ENCODE data around the gene KATNAL2. TPM values are rescaled to one million over a fixed set of nuclear protein-coding genes. Genes with fewer than 3 reads are reported as not detected.

Gene KATNAL2
- total RNA-seq, 4 donors from 2014 or later = 2.8 to 14.3 (median 3.6) TPM; not detected in 1

- H3K4me1 ChIP-seq = no peaks in the 10 kb centered on the region
- no peaks in the 10 kb centered on the region for H3K27me3 ChIP-seq
- H3K4me3 ChIP-seq = no peak overlapping the region
- no peak for DNase-seq
- H3K27ac ChIP-seq = no peak overlapping the region
- TF ChIP-seq POLR2A (IDR thresholded peaks at IDR 0.05) = no peak
- no peak for TF ChIP-seq CTCF (IDR thresholded peaks at IDR 0.05)
- H3K9me3 ChIP-seq = no peaks in the 10 kb centered on the region
- no peaks in the 10 kb centered on the region for H3K36me3 ChIP-seq
- intact Hi-C loops (cut with DNase I; ENCODE audit: low total_unique reads) = no loop called here
These were observed 30.5 kb upstream of the KATNAL2 start for GRCh38 chr18:46886893-46887292.

GRCh38 chr18:46888965-46889364 is 28.4 kb upstream of the KATNAL2 start:
- H3K36me3 ChIP-seq = no peaks in the 10 kb centered on the region
- no peak overlapping the region for H3K4me3 ChIP-seq
- H3K9me3 ChIP-seq = no peaks in the 10 kb centered on the region
- no peaks in the 10 kb centered on the region for H3K27me3 ChIP-seq
- intact Hi-C loops (cut with DNase I; ENCODE audit: low total_unique reads) = no loop called here
- TF ChIP-seq POLR2A (IDR thresholded peaks at IDR 0.05) = no peak
- no peak for TF ChIP-seq CTCF (IDR thresholded peaks at IDR 0.05)
- no peak for DNase-seq
- H3K27ac ChIP-seq = no peak overlapping the region
- no peaks in the 10 kb centered on the region for H3K4me1 ChIP-seq

GRCh38 chr18:46891742-46892214 is 25.6 kb upstream of the KATNAL2 start:
- intact Hi-C loops (cut with DNase I; ENCODE audit: low total_unique reads) = no loop called here
- no peak for DNase-seq
- no peak overlapping the region for H3K27ac ChIP-seq
- no peaks in the 10 kb centered on the region for H3K36me3 ChIP-seq
- no peaks in the 10 kb centered on the region for H3K9me3 ChIP-seq
- TF ChIP-seq POLR2A (IDR thresholded peaks at IDR 0.05) (no peak), CTCF (IDR thresholded peaks at IDR 0.05) (no peak)
- no peaks in the 10 kb centered on the region for H3K4me1 ChIP-seq
- no peak overlapping the region for H3K4me3 ChIP-seq
- H3K27me3 ChIP-seq = no peaks in the 10 kb centered on the region

GRCh38 chr18:46892842-46893241 is 24.6 kb upstream of the KATNAL2 start:
- intact Hi-C loops (cut with DNase I; ENCODE audit: low total_unique reads) = no loop called here
- H3K4me3 ChIP-seq = no peak overlapping the region
- no peaks in the 10 kb centered on the region for H3K9me3 ChIP-seq
- no peaks in the 10 kb centered on the region for H3K27me3 ChIP-seq
- no peaks in the 10 kb centered on the region for H3K36me3 ChIP-seq
- DNase-seq = no peak
- H3K4me1 ChIP-seq = no peaks in the 10 kb centered on the region
- TF ChIP-seq CTCF (IDR thresholded peaks at IDR 0.05) (no peak), POLR2A (IDR thresholded peaks at IDR 0.05) (no peak)
- no peak overlapping the region for H3K27ac ChIP-seq

- Histone ChIP-seq H3K36me3 (no peaks in the 10 kb centered on the region), H3K4me3 (no peak overlapping the region), H3K4me1 (no peaks in the 10 kb centered on the region), H3K27ac (no peak overlapping the region), H3K27me3 (no peaks in the 10 kb centered on the region), H3K9me3 (no peaks in the 10 kb centered on the region)
- DNase-seq = no peak
- intact Hi-C loops (cut with DNase I; ENCODE audit: low total_unique reads) = no loop called here
- no peak for TF ChIP-seq POLR2A (IDR thresholded peaks at IDR 0.05)
These were observed 24.0 kb upstream of the KATNAL2 start for GRCh38 chr18:46893360-46893759.

- no peak overlapping the region for H3K27ac ChIP-seq
- no peaks in the 10 kb centered on the region for H3K9me3 ChIP-seq
- no peaks in the 10 kb centered on the region for H3K27me3 ChIP-seq
- H3K36me3 ChIP-seq = no peaks in the 10 kb centered on the region
- intact Hi-C loops (cut with DNase I; ENCODE audit: low total_unique reads) = no loop called here
- H3K4me3 ChIP-seq = no peak overlapping the region
- TF ChIP-seq CTCF (IDR thresholded peaks at IDR 0.05) (no peak), POLR2A (IDR thresholded peaks at IDR 0.05) (no peak)
- no peak for DNase-seq
- no peaks in the 10 kb centered on the region for H3K4me1 ChIP-seq
These were observed 23.3 kb upstream of the KATNAL2 start for GRCh38 chr18:46894124-46894523.
